HepG2 (cell line): ENCODE data around the gene C11orf42. TPM values are rescaled to one million over a fixed set of nuclear protein-coding genes. Genes with fewer than 3 reads are reported as not detected.

Experiments
- ATAC-seq: fragments of 200-7000 bp; cut with Tn5 transposase; 3 replicates; pipeline ENCODE4 v1.9.1; 2020; ENCODE audit warnings: mild to moderate bottlenecking, moderate library complexity
- BruUV-seq: library from RNA; stranded (reverse); fragments of 400-500 nt; replicated peaks from 2 replicates; lab custom pipeline; 2021; lab: Mats Ljungman, UMichigan
- CTCF ChIA-PET: fragments of 300-600 bp; formaldehyde crosslinking; extraction: SDS; loops from one replicate; lab custom pipeline; 2021; ENCODE audit warnings: low total read pairs, inconsistent platforms, low intra/inter-chr PET ratio; lab: Yijun Ruan, JAX
- POLR2A ChIA-PET: fragments of 350-600 bp; sonication (Branson Sonifier 250); formaldehyde crosslinking; loops from one replicate; lab custom pipeline; 2020; ENCODE audit warnings: antibody characterized with exemption, inconsistent platforms; lab: Yijun Ruan, JAX
- DNase-seq: peaks from one replicate; pipeline ENCODE4 v3.0.0-alpha.2; 2015; ENCODE audit warnings: low spot score
- FAIRE-seq: peaks from 3 replicates; lab custom pipeline; 2011; peaks lifted over from hg19 to GRCh38; lab: Jason Lieb, UNC
- H2AFZ ChIP-seq: one replicate; pipeline ENCODE4 v1.6.1; 2011; ENCODE audit warnings: low read length, inconsistent platforms
- H3K27ac ChIP-seq: fragments of 300-600 bp; 3 replicates; pipeline ENCODE4 v1.8.0; 2011; ENCODE audit warnings: mixed run types, mild to moderate bottlenecking, mixed read lengths, low read length, inconsistent platforms; ENCODE audit not compliant: insufficient read depth; ENCODE audit errors: extremely low read length
- H3K27me3 ChIP-seq, 2 experiments: fragments of 200-600 bp in 1 of 2; 2 replicates in 1 of 2; 3 replicates in 1 of 2; pipeline versions ENCODE4 v1.6.0 to v1.8.0; 2011; ENCODE audit warnings: low read length in 2 of 2, mild to moderate bottlenecking in 2 of 2, moderate library complexity in 2 of 2, inconsistent platforms in 1 of 2; ENCODE audit not compliant: insufficient read depth in 2 of 2, control insufficient read depth in 1 of 2
- H3K36me3 ChIP-seq, 2 experiments: fragments of 200-600 bp in 1 of 2; replicated peaks in 1 of 2; 2 replicates in 1 of 2; 3 replicates in 1 of 2; pipeline versions ENCODE4 v1.5.1 to v1.8.0; 2011; ENCODE audit warnings: low read length in 2 of 2, inconsistent platforms in 1 of 2; ENCODE audit not compliant: insufficient read depth in 2 of 2, control insufficient read depth in 1 of 2
- H3K4me1 ChIP-seq: 2 replicates; pipeline ENCODE4 v1.5.1; 2012; ENCODE audit warnings: low read length, inconsistent platforms; ENCODE audit not compliant: insufficient read depth
- H3K4me2 ChIP-seq: 2 replicates; pipeline ENCODE4 v1.6.0; 2011; ENCODE audit warnings: low read depth, low read length, inconsistent platforms
- H3K4me3 ChIP-seq, 3 experiments: fragments of 200-600 bp in 1 of 3; sonication (generic), shearing (Covaris generic) in 1 of 3; replicated peaks in 1 of 3; 2 replicates each; pipeline ENCODE4 v1.5.1; 2011 to 2016; ENCODE audit warnings: low read length in 3 of 3, inconsistent platforms in 2 of 3, low read depth in 2 of 3, mild to moderate bottlenecking in 2 of 3, control low read depth in 1 of 3, mixed read lengths in 1 of 3; ENCODE audit not compliant: insufficient read depth in 1 of 3
- H3K79me2 ChIP-seq: one replicate; pipeline ENCODE4 v1.6.1; 2011; ENCODE audit warnings: low read length, inconsistent platforms; ENCODE audit not compliant: insufficient read depth
- H3K9ac ChIP-seq: 2 replicates; pipeline ENCODE4 v1.6.0; 2011; ENCODE audit warnings: mild to moderate bottlenecking, low read depth, low read length, inconsistent platforms; ENCODE audit not compliant: insufficient read depth
- H3K9me3 ChIP-seq: 2 replicates; pipeline ENCODE4 v1.5.1; 2012; ENCODE audit warnings: mild to moderate bottlenecking, low read length
- H4K20me1 ChIP-seq: 2 replicates; pipeline ENCODE4 v1.6.0; 2011; ENCODE audit warnings: inconsistent platforms, mild to moderate bottlenecking, low read length, moderate library complexity; ENCODE audit not compliant: insufficient read depth
- ATF7 ChIP-seq, 2 experiments: fragments of 450-650 bp in 1 of 2; sonication (generic) in 1 of 2; formaldehyde crosslinking in 1 of 2; IDR thresholded peaks; 2 replicates each; pipeline versions ENCODE4 v1.4.0 to v1.6.1; 2016 to 2020; ENCODE audit warnings: antibody characterized with exemption in 1 of 2, mild to moderate bottlenecking in 1 of 2, missing genetic modification reagents in 1 of 2
- CC2D1A ChIP-seq: sonication (generic); formaldehyde crosslinking; IDR thresholded peaks from 2 replicates; pipeline ENCODE4 v1.8.1; 2023; ENCODE audit warnings: mild to moderate bottlenecking, missing genetic modification reagents
- GPN1 ChIP-seq: sonication (generic); formaldehyde crosslinking; IDR thresholded peaks from 2 replicates; pipeline ENCODE4 v1.5.1; 2020; ENCODE audit warnings: missing genetic modification reagents, borderline replicate concordance
- MTF2 ChIP-seq: sonication (generic); formaldehyde crosslinking; IDR thresholded peaks from 2 replicates; pipeline ENCODE4 v1.5.0; 2020; ENCODE audit warnings: missing genetic modification reagents, borderline replicate concordance
- MZF1 ChIP-seq: sonication (generic); formaldehyde crosslinking; IDR thresholded peaks from 2 replicates; pipeline ENCODE4 v1.8.1; 2023; ENCODE audit warnings: mild to moderate bottlenecking, missing genetic modification reagents, borderline replicate concordance
- ONECUT2 ChIP-seq: sonication (generic); formaldehyde crosslinking; IDR thresholded peaks from 2 replicates; pipeline ENCODE4 v1.4.0; 2020; ENCODE audit warnings: missing genetic modification reagents
- PAF1 ChIP-seq: IDR thresholded peaks from 2 replicates; pipeline ENCODE4 v1.6.1; 2016; ENCODE audit warnings: missing genetic modification reagents, missing compliant biosample characterization
- PHB2 ChIP-seq: fragments of 450-650 bp; IDR thresholded peaks from 2 replicates; pipeline ENCODE4 v1.6.1; 2018; ENCODE audit not compliant: partially characterized antibody
- RNF2 ChIP-seq: fragments of 450-650 bp; conservative IDR thresholded peaks from 2 replicates; pipeline ENCODE4 v1.6.1; 2016; ENCODE audit warnings: low read depth
- STAT5B ChIP-seq: sonication (generic); formaldehyde crosslinking; IDR thresholded peaks from 2 replicates; pipeline ENCODE4 v1.4.0; 2020; ENCODE audit warnings: missing genetic modification reagents
- ZNF749 ChIP-seq: sonication (generic); formaldehyde crosslinking; IDR thresholded peaks from 2 replicates; pipeline ENCODE4 v1.8.0; 2022; ENCODE audit warnings: mild to moderate bottlenecking, missing genetic modification reagents, moderate library complexity, borderline replicate concordance
- WGBS: methylation state at CpG from one replicate; pipeline ENCODE4 v1.1.6; 2017; ENCODE audit warnings: low lambda C conversion rate; 5-methylcytosine and 5-hydroxymethylcytosine counted together
- in situ Hi-C: cut with HindIII; loops from 2 replicates; pipeline ENCODE4 v1.10.0; 2017; ENCODE audit warnings: low pct_unique_long_range_greater_than_20kb; ENCODE audit not compliant: extremely low pct_ligation_motif_present
- intact Hi-C: fragments of 100-400 bp; cut with micrococcal nuclease; formaldehyde crosslinking; loops from one replicate; pipeline ENCODE4 v1.10.0; 2022; ENCODE audit not compliant: unreplicated experiment
- polyA plus RNA-seq, 8 experiments: library from polyadenylated mRNA; depleted of rRNA in 3 of 8; stranded (reverse) in 7 of 8; unstranded in 1 of 8; fragments of >200 nt; fragmentation: Illumina TruSeq in 4 of 8; extraction: Trizol in 4 of 8; gene quantifications; 2 replicates each; pipeline versions ENCODE4 v1.2.1 to v1.2.3, GENCODE V29; 2011 to 2016; ENCODE audit warnings: low read depth in 4 of 8, missing spikeins in 1 of 8, mixed read lengths in 1 of 8; ENCODE audit not compliant: insufficient read depth in 1 of 8
- total RNA-seq, 5 experiments: library from RNA; depleted of rRNA; stranded (reverse); fragments of >200 nt; fragmentation: Illumina TruSeq; extraction: Trizol; gene quantifications; 2 replicates each; pipeline ENCODE4 v1.2.3, GENCODE V29; 2016; ENCODE audit warnings: low read depth in 1 of 5
- TF ChIP-seq, protein P1 (sequence below): sonication (generic); formaldehyde crosslinking; IDR thresholded peaks from 2 replicates; pipeline ENCODE4 v1.5.1; 2020; ENCODE audit warnings: mild to moderate bottlenecking, missing genetic modification reagents, borderline replicate concordance

The C11orf42 gene
- total and polyA plus RNA-seq, 2 of the 13 experiments (the other 11 are each of a cell fraction or from before 2014, with no cell fraction given), result not detected

DNA sequence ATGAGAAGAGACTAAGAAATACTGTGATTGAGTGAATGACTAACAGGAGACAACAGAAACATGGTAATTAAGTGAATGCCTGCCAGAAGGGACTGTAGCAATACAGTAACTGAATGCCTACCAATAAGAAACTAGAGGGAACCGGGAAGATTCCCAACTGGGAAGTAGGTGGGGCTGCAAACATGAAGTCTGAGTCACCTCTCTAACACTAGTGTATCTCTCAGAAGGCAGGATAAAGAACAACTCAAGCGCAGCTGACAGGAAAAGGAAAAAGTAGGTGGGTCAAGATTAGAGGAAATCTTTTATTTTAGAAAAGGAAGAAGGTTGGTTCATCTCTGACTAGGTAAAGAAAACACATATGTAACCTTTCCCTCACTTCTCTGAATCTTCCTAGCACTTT, 14.0 kb downstream of the C11orf42 start:
- no TSS peak for BruUV-seq
- ATAC-seq (no peak), FAIRE-seq (no peak), DNase-seq (no peak)
- H4K20me1 ChIP-seq, result no peaks in the 10 kb centered on the region
- intact Hi-C loops (no loop called here), in situ Hi-C loops (no loop called here)
- H3K36me3 ChIP-seq, result peaks cover 16 to 74% of the 10 kb centered on the region in 2 experiments
- no peak overlapping the region for H3K4me2 ChIP-seq
- ChIA-PET POLR2A (no interaction called here), CTCF (no interaction called here)
- H3K9me3 ChIP-seq, result no peaks in the 10 kb centered on the region
- no peak overlapping the region for H2AFZ ChIP-seq
- H3K9ac ChIP-seq, result no peak overlapping the region
- no peaks in the 10 kb centered on the region for H3K27me3 ChIP-seq
- no peak overlapping the region for H3K27ac ChIP-seq
- peaks cover 3% of the 10 kb centered on the region for H3K79me2 ChIP-seq
- H3K4me3 ChIP-seq, result no peak overlapping the region
- TF ChIP-seq ONECUT2 (no peak), ZNF749 (CRISPR knock-in tag) (no peak), PAF1 (CRISPR knock-in tag) (no peak), RNF2 (no peak)
- no peaks in the 10 kb centered on the region for H3K4me1 ChIP-seq
- 93% methylated on average over 2 of the region's 2 CpGs for WGBS

DNA sequence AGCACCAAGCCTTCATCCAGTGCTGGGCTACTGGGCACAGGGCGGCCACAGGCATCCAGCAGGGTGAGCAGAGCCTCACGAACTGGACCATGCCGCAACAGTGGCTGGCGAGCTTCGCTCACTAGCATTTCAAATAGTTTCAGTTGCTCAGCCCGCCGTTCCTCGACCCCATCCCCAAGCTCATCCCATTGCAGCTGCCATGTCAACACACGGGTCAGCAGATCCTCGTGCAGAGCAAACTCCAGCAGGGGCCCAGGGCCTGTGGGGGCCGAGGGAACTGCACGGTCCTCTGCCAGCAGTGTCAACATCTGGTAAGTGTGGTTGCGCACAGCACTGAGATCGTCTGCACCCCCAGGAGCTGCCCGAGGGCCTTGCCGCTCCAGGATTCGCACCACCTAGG, 18.5 kb downstream of the C11orf42 start:
- ChIA-PET POLR2A (no interaction called here), CTCF (no interaction called here)
- FAIRE-seq (no peak), DNase-seq (no peak), ATAC-seq (no peak)
- Histone ChIP-seq H3K9me3 (no peaks in the 10 kb centered on the region), H4K20me1 (no peaks in the 10 kb centered on the region), H3K4me3 (no peak overlapping the region), H3K36me3 (peaks cover 10 to 47% of the 10 kb centered on the region in 2 experiments), H3K27me3 (no peaks in the 10 kb centered on the region), H3K27ac (no peak overlapping the region), H3K4me1 (no peaks in the 10 kb centered on the region), H3K4me2 (no peak overlapping the region), H3K79me2 (peaks cover 11% of the 10 kb centered on the region), H2AFZ (no peak overlapping the region), H3K9ac (no peak overlapping the region)
- TF ChIP-seq GPN1 (CRISPR knock-in tag) (no peak), MZF1 (CRISPR knock-in tag) (no peak), STAT5B (CRISPR knock-in tag) (no peak), MTF2 (CRISPR knock-in tag) (no peak), ATF7 (IDR thresholded peaks at IDR 0.05) (no peak), ATF7 (CRISPR knock-in tag; IDR thresholded peaks at IDR 0.05) (no peak), PHB2 (no peak), CC2D1A (no peak)
- TF ChIP-seq, protein P1, sequence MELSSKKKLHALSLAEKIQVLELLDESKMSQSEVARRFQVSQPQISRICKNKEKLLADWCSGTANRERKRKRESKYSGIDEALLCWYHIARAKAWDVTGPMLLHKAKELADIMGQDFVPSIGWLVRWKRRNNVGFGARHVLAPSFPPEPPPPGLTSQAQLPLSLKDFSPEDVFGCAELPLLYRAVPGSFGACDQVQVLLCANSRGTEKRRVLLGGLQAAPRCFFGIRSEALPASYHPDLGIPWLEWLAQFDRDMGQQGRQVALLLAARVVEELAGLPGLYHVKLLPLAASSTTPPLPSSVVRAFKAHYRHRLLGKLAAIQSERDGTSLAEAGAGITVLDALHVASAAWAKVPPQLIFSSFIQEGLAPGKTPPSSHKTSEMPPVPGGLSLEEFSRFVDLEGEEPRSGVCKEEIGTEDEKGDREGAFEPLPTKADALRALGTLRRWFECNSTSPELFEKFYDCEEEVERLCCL (CRISPR knock-in tag), result no peak
- WGBS, result 97% methylated on average over 16 of the region's 17 CpGs
- no TSS peak for BruUV-seq
- intact Hi-C loops, result no loop called here
- in situ Hi-C loops, result no loop called here
